IMR-90 (cell line): ENCODE measurements around the gene FXYD3. TPM values are rescaled to one million over a fixed set of nuclear protein-coding genes. Genes with fewer than 3 reads are reported as not detected.

ENCODE experiments used
- ATAC-seq: fragments of 200-7000 bp; cut with Tn5 transposase; 2 replicates; pipeline ENCODE4 v1.9.1; 2020; ENCODE audit warnings: low read depth, mild to moderate bottlenecking, moderate library complexity
- BruUV-seq: library from RNA; stranded (reverse); fragments of 400-500 nt; replicated peaks from 2 replicates; lab custom pipeline; 2021; lab: Mats Ljungman, UMichigan
- CTCF ChIA-PET: fragments of 300-600 bp; formaldehyde crosslinking; extraction: SDS; loops from one replicate; lab custom pipeline; 2021; ENCODE audit warnings: antibody characterized with exemption; lab: Yijun Ruan, JAX
- POLR2A ChIA-PET: fragments of 300-600 bp; sonication (Branson Sonifier 250); formaldehyde crosslinking; loops from one replicate; lab custom pipeline; 2022; ENCODE audit warnings: antibody characterized with exemption; ENCODE audit not compliant: unreplicated experiment; lab: Charles Lee
- DNase-seq: peaks from one replicate; pipeline ENCODE4 v3.0.0; 2013
- H2AFZ ChIP-seq: replicated peaks from 2 replicates; pipeline ENCODE3; 2013; ENCODE audit warnings: low read length, mild to moderate bottlenecking; ENCODE audit not compliant: poor library complexity
- H2AK5ac ChIP-seq: 2 replicates; pipeline ENCODE4 v1.6.1; 2013; ENCODE audit warnings: low read depth, low read length, inconsistent platforms
- H2AK9ac ChIP-seq: replicated peaks from 2 replicates; pipeline ENCODE3; 2013; ENCODE audit warnings: mild to moderate bottlenecking, low read depth, low read length, moderate library complexity; ENCODE audit not compliant: poor library complexity
- H2BK120ac ChIP-seq: 2 replicates; pipeline ENCODE4 v1.6.1; 2013; ENCODE audit warnings: low read depth, low read length, inconsistent platforms
- H2BK15ac ChIP-seq: 3 replicates; pipeline ENCODE4 v1.6.1; 2013; ENCODE audit warnings: low read depth, low read length, inconsistent platforms
- H2BK20ac ChIP-seq: 2 replicates; pipeline ENCODE4 v1.6.1; 2013; ENCODE audit warnings: low read depth, mild to moderate bottlenecking, inconsistent platforms, low read length, moderate library complexity
- H2BK5ac ChIP-seq: 2 replicates; pipeline ENCODE4 v1.6.1; 2013; ENCODE audit warnings: mild to moderate bottlenecking, low read depth, low read length, inconsistent platforms; ENCODE audit not compliant: poor library complexity, severe bottlenecking
- H3K14ac ChIP-seq: replicated peaks from 2 replicates; pipeline ENCODE4 v1.6.1; 2013; ENCODE audit warnings: low read depth, low read length, inconsistent platforms
- H3K18ac ChIP-seq: 2 replicates; pipeline ENCODE4 v1.6.1; 2013; ENCODE audit warnings: low read depth, low read length, control low read depth
- H3K23ac ChIP-seq: 2 replicates; pipeline ENCODE4 v1.6.1; 2013; ENCODE audit warnings: low read depth, low read length, inconsistent platforms
- H3K27ac ChIP-seq: 2 replicates; pipeline ENCODE4 v1.5.1; 2013; ENCODE audit warnings: mild to moderate bottlenecking, control low read depth, low read length; ENCODE audit not compliant: insufficient read depth
- H3K27me3 ChIP-seq: 2 replicates; pipeline ENCODE4 v1.6.1; 2013; ENCODE audit warnings: low read length; ENCODE audit not compliant: control insufficient read depth, insufficient read depth
- H3K36me3 ChIP-seq: 2 replicates; pipeline ENCODE4 v1.6.1; 2013; ENCODE audit warnings: low read length, mixed read lengths; ENCODE audit not compliant: control insufficient read depth, insufficient read depth
- H3K4ac ChIP-seq: 2 replicates; pipeline ENCODE4 v1.6.1; 2013; ENCODE audit warnings: low read depth, low read length, inconsistent platforms
- H3K4me1 ChIP-seq: 2 replicates; pipeline ENCODE4 v1.6.1; 2013; ENCODE audit warnings: low read length, mixed read lengths; ENCODE audit not compliant: control insufficient read depth, insufficient read depth
- H3K4me2 ChIP-seq: 2 replicates; pipeline ENCODE4 v1.6.1; 2013; ENCODE audit warnings: low read depth, mild to moderate bottlenecking, control low read depth, low read length, moderate library complexity
- H3K4me3 ChIP-seq: 2 replicates; pipeline ENCODE4 v1.5.1; 2013; ENCODE audit warnings: low read depth, mild to moderate bottlenecking, control low read depth, low read length, moderate library complexity; ENCODE audit not compliant: insufficient read depth
- H3K56ac ChIP-seq: 2 replicates; pipeline ENCODE4 v1.6.1; 2013; ENCODE audit warnings: low read length, inconsistent platforms; ENCODE audit not compliant: insufficient read depth; ENCODE audit errors: extremely low read depth
- H3K79me1 ChIP-seq, 2 experiments: 2 replicates each; pipeline ENCODE4 v1.6.1; 2013; ENCODE audit warnings: low read length in 2 of 2, inconsistent platforms in 1 of 2, low read depth in 1 of 2
- H3K9ac ChIP-seq: 2 replicates; pipeline ENCODE4 v1.6.1; 2013; ENCODE audit warnings: low read depth, low read length, control low read depth
- H3K9me1 ChIP-seq: 2 replicates; pipeline ENCODE4 v1.6.1; 2013; ENCODE audit warnings: low read length, inconsistent platforms; ENCODE audit not compliant: insufficient read depth
- H3K9me3 ChIP-seq: 2 replicates; pipeline ENCODE4 v1.6.1; 2013; ENCODE audit warnings: low read length; ENCODE audit not compliant: control insufficient read depth, insufficient read depth
- H4K20me1 ChIP-seq: 2 replicates; pipeline ENCODE4 v1.6.1; 2013; ENCODE audit warnings: low read length, inconsistent platforms; ENCODE audit not compliant: insufficient read depth
- H4K5ac ChIP-seq: 2 replicates; pipeline ENCODE4 v1.6.1; 2013; ENCODE audit warnings: mild to moderate bottlenecking, low read depth, low read length, control low read depth
- H4K8ac ChIP-seq, 2 experiments: 2 replicates each; pipeline ENCODE4 v1.6.1; 2013; ENCODE audit warnings: low read depth in 2 of 2, low read length in 2 of 2, control low read depth in 1 of 2, inconsistent platforms in 1 of 2
- H4K91ac ChIP-seq: 2 replicates; pipeline ENCODE4 v1.6.1; 2013; ENCODE audit warnings: low read depth, low read length, inconsistent platforms; ENCODE audit not compliant: insufficient read depth
- FOS ChIP-seq: fragments of 150-350 bp; IDR thresholded peaks from 2 replicates; pipeline ENCODE4 v1.6.1; 2016; ENCODE audit warnings: low read depth, low read length
- POLR2A ChIP-seq: IDR thresholded peaks from 2 replicates; pipeline ENCODE4 v1.6.1; 2012; ENCODE audit warnings: mild to moderate bottlenecking, low read depth, low read length
- WGBS, 2 experiments: methylation state at CpG; one replicate each; pipeline versions ENCODE4 v1.1.5 to v1.1.7; 2013; ENCODE audit warnings: missing lambda C conversion rate in 2 of 2; ENCODE audit not compliant: insufficient read length in 1 of 2; ENCODE audit errors: extremely low coverage in 2 of 2; 5-methylcytosine and 5-hydroxymethylcytosine counted together
- dilution Hi-C: fragments of 300-500 bp; cut with HindIII; formaldehyde crosslinking; loops from one replicate; pipeline ENCODE4 v1.14.3; 2018; ENCODE audit warnings: low sequenced_read_pairs; ENCODE audit not compliant: unreplicated experiment
- in situ Hi-C: fragments of 300-500 bp; cut with MboI; formaldehyde crosslinking; loops from 3 replicates; pipeline ENCODE4 v1.14.3; 2019; ENCODE audit warnings: low sequenced_read_pairs, inconsistent platforms, mixed read lengths
- intact Hi-C: fragments of 100-400 bp; cut with micrococcal nuclease; formaldehyde crosslinking; loops from 2 replicates; pipeline ENCODE4 v1.10.0; 2022
- polyA plus RNA-seq, 3 experiments: library from polyadenylated mRNA; depleted of rRNA; stranded (reverse); fragments of >200 nt; gene quantifications; 2 replicates each; pipeline ENCODE4 v1.2.3, GENCODE V29; 2012; ENCODE audit warnings: low replicate concordance in 1 of 3
- total RNA-seq: library from RNA; depleted of rRNA; stranded (reverse); fragments of >200 nt; gene quantifications from 2 replicates; pipeline ENCODE4 v1.2.3, GENCODE V29; 2012

FXYD3 gene
- total and polyA plus RNA-seq, 2 of the 4 experiments (the other 2 are of a cell fraction), result not detected

DNA sequence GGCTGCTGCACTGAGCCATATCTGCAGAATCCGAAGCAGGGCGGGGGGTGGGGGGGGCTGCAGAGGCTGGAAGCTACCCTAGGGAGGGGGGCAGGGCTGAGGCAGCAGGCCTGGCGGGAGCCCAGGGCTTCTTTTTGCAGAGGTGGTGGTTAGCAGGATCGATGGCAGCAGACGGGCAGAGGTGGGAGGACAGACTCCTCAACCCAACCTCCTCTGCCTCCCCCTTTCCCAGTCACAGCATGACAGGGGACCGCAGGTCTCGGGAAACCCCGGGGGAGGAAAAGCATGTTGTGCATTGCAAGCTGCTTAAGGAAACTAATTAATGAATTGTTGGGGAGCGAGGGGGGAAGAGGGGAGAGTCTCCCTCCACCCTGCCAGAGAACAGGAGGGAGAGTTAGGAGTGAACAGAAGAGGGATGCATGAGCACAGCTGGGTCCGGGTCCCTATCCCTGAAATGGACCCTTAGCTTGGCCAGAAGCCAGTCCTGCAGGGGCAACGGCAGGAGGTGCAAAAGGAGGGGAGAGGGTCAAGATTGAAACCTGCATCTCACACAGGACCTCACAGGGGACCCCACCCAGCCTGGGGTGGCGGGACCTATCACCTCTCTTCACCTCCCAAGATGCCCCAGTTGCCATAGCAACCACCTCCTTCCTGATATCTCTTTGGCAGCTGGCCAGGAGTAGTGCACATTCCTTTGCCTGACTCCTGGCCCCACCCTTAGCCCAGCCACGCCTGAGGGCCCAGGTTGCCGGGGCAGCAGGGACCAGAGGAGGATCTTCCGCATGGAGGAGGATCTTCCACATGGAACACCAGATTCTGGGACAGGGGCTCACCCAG is 29.2 kb downstream of the FXYD3 start:
- ChIA-PET CTCF (interaction anchor here (1.3 kb wide), 1 partner anchor 9 kb away, joined by 4 read pairs; no protein-coding TSS in a partner anchor), POLR2A (no interaction called here)
- Histone ChIP-seq H4K20me1 (no peaks in the 10 kb centered on the region), H2BK20ac (no peak overlapping the region), H3K27me3 (peaks cover 31% of the 10 kb centered on the region), H3K4ac (no peak overlapping the region), H3K36me3 (no peaks in the 10 kb centered on the region), H2AK9ac (no peak overlapping the region), H3K18ac (no peak overlapping the region), H2BK15ac (no peak overlapping the region), H2BK5ac (no peak overlapping the region), H3K23ac (no peak overlapping the region), H4K8ac (no peak overlapping the region), H2AFZ (no peak overlapping the region), H3K27ac (no peak overlapping the region), H3K9me3 (no peaks in the 10 kb centered on the region), H4K5ac (no peak overlapping the region), H4K91ac (no peak overlapping the region), H3K4me1 (peaks cover 4% of the 10 kb centered on the region; the same call in 1 of the 2 replicates), H3K79me1 (no peaks in the 10 kb centered on the region), H3K9ac (no peak overlapping the region), H3K4me2 (no peak overlapping the region), H2AK5ac (no peak overlapping the region), H2BK120ac (no peak overlapping the region), H3K14ac (no peak overlapping the region), H3K56ac (no peak overlapping the region), H3K4me3 (no peak overlapping the region), H3K9me1 (peaks cover 2% of the 10 kb centered on the region; the same call in 1 of the 2 replicates)
- TF ChIP-seq FOS (no peak), POLR2A (no peak)
- no CpG with 5 or more reads among the region's 15 CpGs for WGBS, 2 experiments
- ATAC-seq, result no peak
- no peak for DNase-seq
- dilution Hi-C loops (no loop called here), intact Hi-C loops (loop anchor here (5.0 kb wide), 1 partner anchor 122 kb away; the partner anchor contains the start of gene USF2), in situ Hi-C loops (no loop called here)
- no TSS peak for BruUV-seq
